PC-9 (cell line): ENCODE data around the gene OR10H1.

Source experiments
- CTCF ChIP-seq: fragments of 200-600 bp; sonication (generic); conservative IDR thresholded peaks from 2 replicates; pipeline ENCODE4 v1.6.1; 2017; ENCODE audit warnings: mixed run types, antibody characterized with exemption, mild to moderate bottlenecking, moderate library complexity
- EZH2 ChIP-seq: fragments of 200-600 bp; sonication (generic); IDR thresholded peaks from 2 replicates; pipeline ENCODE4 v1.8.0; 2017; ENCODE audit warnings: antibody characterized with exemption, low read depth

GRCh38 chr19:15843203-15843893, 27.9 kb upstream of the OR10H1 start:
- TF ChIP-seq CTCF (no peak), EZH2 (no peak)
